ENCODE data around the gene TRABD2A. TPM values are rescaled to one million over a fixed set of nuclear protein-coding genes. Genes with fewer than 3 reads are reported as not detected.

Gene TRABD2A
- total RNA-seq, 1 experiment from 2014 or later: 1.7 TPM

DNA sequence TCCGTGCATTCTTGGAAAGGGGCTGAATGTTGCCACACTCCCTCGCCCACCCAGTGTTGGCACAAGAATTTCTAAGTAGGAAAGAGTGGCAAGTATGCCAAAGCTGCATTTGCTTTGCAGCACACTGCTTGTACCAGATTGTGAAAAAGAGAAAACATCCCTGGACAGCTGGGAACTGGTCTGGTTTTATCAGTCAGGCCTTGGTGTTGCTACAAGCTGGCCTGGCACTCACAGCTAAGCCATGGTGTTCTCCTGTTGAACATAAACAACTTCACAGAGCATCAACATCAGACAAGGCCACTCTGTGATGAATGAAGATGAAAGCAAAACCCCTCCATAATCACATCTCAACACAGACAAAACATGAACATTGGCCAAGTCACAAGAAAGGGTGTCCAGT, 4.2 kb upstream of the TRABD2A start:
- Mint-ChIP-seq H3K9me3 (no peaks in the 10 kb centered on the region; a peak in 1 of 5 replicates), H3K27ac (no peak overlapping the region), H3K36me3 (ENCODE audit: insufficient read depth in 1 of 3, low read depth in 3 of 3) (no peaks in the 10 kb centered on the region), H3K27me3 (ENCODE audit: low read depth) (peaks cover 73% of the 10 kb centered on the region), H3K4me3 (no peak overlapping the region), H3K4me1 (peaks cover 11 to 17% of the 10 kb centered on the region in 2 experiments)
- no peak overlapping the region for H3K9ac ChIP-seq (ENCODE audit: extremely low read depth, insufficient read length, low read length)
- H3K56ac ChIP-seq (ENCODE audit: insufficient read length, low read depth, low read length): no peak overlapping the region
- peaks cover 11% of the 10 kb centered on the region for H3K27me3 ChIP-seq (ENCODE audit: insufficient read depth, low read length)
- no peaks in the 10 kb centered on the region for H4K20me1 ChIP-seq (ENCODE audit: control insufficient read depth, insufficient read depth, insufficient read length)
- no peaks in the 10 kb centered on the region for H3K79me1 ChIP-seq (ENCODE audit: insufficient read depth, low read depth, low read length, poor library complexity, severe bottlenecking)
- no peak overlapping the region for H2BK12ac ChIP-seq (ENCODE audit: insufficient read length, low read depth, low read length)
- no peaks in the 10 kb centered on the region for H3K79me2 ChIP-seq (ENCODE audit: insufficient read depth, low read length)
- no peak overlapping the region for H3K18ac ChIP-seq (ENCODE audit: insufficient read length, low read depth, low read length)
- no peak overlapping the region for H2AFZ ChIP-seq (ENCODE audit: low read length)
- no peak overlapping the region for H3K23ac ChIP-seq (ENCODE audit: insufficient read length, low read depth, low read length)
- no peak overlapping the region for H2BK120ac ChIP-seq (ENCODE audit: low read depth, low read length, poor library complexity, severe bottlenecking)
- H4K5ac ChIP-seq (ENCODE audit: insufficient read length, low read depth, low read length): no peak overlapping the region
- H2BK20ac ChIP-seq (ENCODE audit: low read depth, low read length, poor library complexity, severe bottlenecking): no peak overlapping the region
- H3K23me2 ChIP-seq (ENCODE audit: insufficient read length, low read depth, low read length, poor library complexity, severe bottlenecking): peaks cover 18% of the 10 kb centered on the region
- H3K14ac ChIP-seq (ENCODE audit: insufficient read depth, low read length): no peak overlapping the region
- H3K27ac ChIP-seq (ENCODE audit: insufficient read length, low read depth, low read length): no peak overlapping the region
- no peak overlapping the region for H2BK5ac ChIP-seq (ENCODE audit: insufficient read length, low read length)
- no peaks in the 10 kb centered on the region for H3K4me1 ChIP-seq (ENCODE audit: insufficient read depth, low read length)
- no peak overlapping the region for H3T11ph ChIP-seq (ENCODE audit: low read length)
- TF ChIP-seq, protein P1, sequence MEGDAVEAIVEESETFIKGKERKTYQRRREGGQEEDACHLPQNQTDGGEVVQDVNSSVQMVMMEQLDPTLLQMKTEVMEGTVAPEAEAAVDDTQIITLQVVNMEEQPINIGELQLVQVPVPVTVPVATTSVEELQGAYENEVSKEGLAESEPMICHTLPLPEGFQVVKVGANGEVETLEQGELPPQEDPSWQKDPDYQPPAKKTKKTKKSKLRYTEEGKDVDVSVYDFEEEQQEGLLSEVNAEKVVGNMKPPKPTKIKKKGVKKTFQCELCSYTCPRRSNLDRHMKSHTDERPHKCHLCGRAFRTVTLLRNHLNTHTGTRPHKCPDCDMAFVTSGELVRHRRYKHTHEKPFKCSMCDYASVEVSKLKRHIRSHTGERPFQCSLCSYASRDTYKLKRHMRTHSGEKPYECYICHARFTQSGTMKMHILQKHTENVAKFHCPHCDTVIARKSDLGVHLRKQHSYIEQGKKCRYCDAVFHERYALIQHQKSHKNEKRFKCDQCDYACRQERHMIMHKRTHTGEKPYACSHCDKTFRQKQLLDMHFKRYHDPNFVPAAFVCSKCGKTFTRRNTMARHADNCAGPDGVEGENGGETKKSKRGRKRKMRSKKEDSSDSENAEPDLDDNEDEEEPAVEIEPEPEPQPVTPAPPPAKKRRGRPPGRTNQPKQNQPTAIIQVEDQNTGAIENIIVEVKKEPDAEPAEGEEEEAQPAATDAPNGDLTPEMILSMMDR (conservative IDR thresholded peaks at IDR 0.05): no peak
- DNase-seq: peak; percentile 3
- no peak overlapping the region for H3K4me2 ChIP-seq (ENCODE audit: insufficient read depth, insufficient read length, low read length)
- no peak overlapping the region for H2BK15ac ChIP-seq (ENCODE audit: low read depth, low read length)
- H4K8ac ChIP-seq (replicated peaks; ENCODE audit: insufficient read length, low read depth, low read length): no peak overlapping the region
- no peak overlapping the region for H2AK5ac ChIP-seq (ENCODE audit: insufficient read length, low read length)
- H3K4ac ChIP-seq (ENCODE audit: low read depth, low read length): no peak overlapping the region
- H3K9me3 ChIP-seq (ENCODE audit: control insufficient read depth, low read depth, low read length): no peaks in the 10 kb centered on the region
- H4K91ac ChIP-seq (ENCODE audit: insufficient read length, low read depth, low read length): no peak overlapping the region
- WGBS (ENCODE audit: extremely low coverage, insufficient read length, low lambda C conversion rate): no CpG with 5 or more reads among the region's 2 CpGs
